HepG2 (cell line): Measurements from ENCODE around the gene MINDY2. TPM values are rescaled to one million over a fixed set of nuclear protein-coding genes. Genes with fewer than 3 reads are reported as not detected.

Experiments
- CHD4 ChIP-seq: fragments of 200-600 bp; sonication (generic); IDR thresholded peaks from 2 replicates; pipeline ENCODE4 v1.7.0; 2017; ENCODE audit warnings: mild to moderate bottlenecking, low read length, borderline replicate concordance
- NONO ChIP-seq, 2 experiments: fragments of 450-650 bp in 1 of 2; sonication (generic) in 1 of 2; formaldehyde crosslinking in 1 of 2; IDR thresholded peaks in 1 of 2; conservative IDR thresholded peaks in 1 of 2; 2 replicates each; pipeline versions ENCODE4 v1.6.1 to v1.8.0; 2017 to 2022; ENCODE audit warnings: mild to moderate bottlenecking in 1 of 2, missing genetic modification reagents in 1 of 2, moderate library complexity in 1 of 2
- RNF2 ChIP-seq: fragments of 450-650 bp; conservative IDR thresholded peaks from 2 replicates; pipeline ENCODE4 v1.6.1; 2016; ENCODE audit warnings: low read depth
- SIN3A ChIP-seq: IDR thresholded peaks from 2 replicates; pipeline ENCODE4 v1.6.1; 2011; ENCODE audit warnings: low read depth, mild to moderate bottlenecking, control low read depth, low read length, borderline replicate concordance
- SMYD3 ChIP-seq: sonication (generic); formaldehyde crosslinking; IDR thresholded peaks from 2 replicates; pipeline ENCODE4 v1.8.1; 2023; ENCODE audit warnings: mild to moderate bottlenecking, missing genetic modification reagents
- SSRP1 ChIP-seq: IDR thresholded peaks from 2 replicates; pipeline ENCODE4 v1.6.1; 2016; ENCODE audit warnings: control low read depth
- TCF7L2 ChIP-seq: IDR thresholded peaks from 2 replicates; pipeline ENCODE4 v1.6.1; 2011; ENCODE audit warnings: mild to moderate bottlenecking, low read depth, low read length, moderate library complexity
- TOPORS ChIP-seq: sonication (generic); formaldehyde crosslinking; IDR thresholded peaks from 2 replicates; pipeline ENCODE4 v1.8.0; 2023; ENCODE audit warnings: mild to moderate bottlenecking, missing genetic modification reagents
- ZNF407 ChIP-seq: sonication (generic); formaldehyde crosslinking; IDR thresholded peaks from one replicate; pipeline ENCODE4 v1.5.1; 2020; ENCODE audit warnings: mild to moderate bottlenecking, missing genetic modification reagents; ENCODE audit errors: not compliant biosample characterization
- ZSCAN12 ChIP-seq: sonication (generic); formaldehyde crosslinking; IDR thresholded peaks from 2 replicates; pipeline ENCODE4 v1.9.0; 2021; ENCODE audit warnings: mild to moderate bottlenecking, missing genetic modification reagents
- polyA plus RNA-seq, 8 experiments: library from polyadenylated mRNA; depleted of rRNA in 3 of 8; stranded (reverse) in 7 of 8; unstranded in 1 of 8; fragments of >200 nt; fragmentation: Illumina TruSeq in 4 of 8; extraction: Trizol in 4 of 8; gene quantifications; 2 replicates each; pipeline versions ENCODE4 v1.2.1 to v1.2.3, GENCODE V29; 2011 to 2016; ENCODE audit warnings: low read depth in 4 of 8, missing spikeins in 1 of 8, mixed read lengths in 1 of 8; ENCODE audit not compliant: insufficient read depth in 1 of 8
- total RNA-seq, 5 experiments: library from RNA; depleted of rRNA; stranded (reverse); fragments of >200 nt; fragmentation: Illumina TruSeq; extraction: Trizol; gene quantifications; 2 replicates each; pipeline ENCODE4 v1.2.3, GENCODE V29; 2016; ENCODE audit warnings: low read depth in 1 of 5
- TF ChIP-seq, protein P1 (sequence below): sonication (generic); formaldehyde crosslinking; IDR thresholded peaks from 2 replicates; pipeline ENCODE4 v1.8.1; 2023; ENCODE audit warnings: mild to moderate bottlenecking, inconsistent platforms, moderate library complexity, missing genetic modification reagents, borderline replicate concordance
- TF ChIP-seq, protein P2 (sequence below): IDR thresholded peaks from 2 replicates; pipeline ENCODE4 v1.6.1; 2016; ENCODE audit warnings: low read depth, borderline replicate concordance
- TF ChIP-seq, protein P3 (sequence below): sonication (generic); formaldehyde crosslinking; IDR thresholded peaks from 2 replicates; pipeline ENCODE4 v1.4.0; 2020; ENCODE audit warnings: mild to moderate bottlenecking, missing genetic modification reagents, borderline replicate concordance

The MINDY2 gene
- total and polyA plus RNA-seq, 2 of the 13 experiments (the other 11 are each of a cell fraction or from before 2014, with no cell fraction given) = 7.2 to 12.6 TPM

DNA sequence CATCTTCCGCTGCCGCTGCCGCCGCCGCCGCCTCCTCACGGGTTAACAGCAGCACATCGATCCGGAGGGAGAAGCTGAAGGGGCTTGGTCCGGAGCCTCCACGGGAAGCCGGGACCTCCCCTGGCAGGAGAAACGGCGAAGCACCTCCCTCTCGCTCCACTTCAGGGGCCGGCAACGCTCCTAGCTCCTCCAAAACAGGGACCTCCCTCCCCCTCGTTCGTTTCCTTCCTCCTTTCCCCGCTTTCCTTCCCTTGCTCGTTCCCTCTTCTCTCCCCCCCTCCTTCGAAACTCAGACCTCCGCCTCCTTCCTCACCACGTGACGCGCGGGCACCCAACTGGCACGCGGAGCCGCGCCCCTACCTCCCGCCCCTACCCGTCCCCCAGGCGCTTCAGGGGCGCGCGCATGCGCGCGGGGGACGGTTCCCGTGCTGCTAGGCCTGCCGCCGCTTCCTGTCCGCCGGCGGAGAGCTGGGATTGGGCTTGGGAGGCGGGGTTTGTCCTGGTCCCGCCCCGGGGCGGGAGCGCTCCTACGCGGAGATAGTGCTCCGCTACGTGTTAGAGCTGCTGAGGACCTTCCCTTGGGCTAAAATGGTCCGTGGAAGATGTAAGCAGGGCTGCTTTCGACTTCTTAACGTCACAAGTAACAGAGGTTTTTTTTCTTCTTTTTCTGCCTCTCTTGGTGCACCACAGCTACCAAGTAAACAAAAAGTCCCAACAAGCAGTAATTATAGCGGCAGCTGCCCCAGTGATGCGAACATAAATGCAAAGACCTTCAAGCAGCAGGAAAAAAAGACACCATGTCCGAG is 21.4 kb upstream of the MINDY2 start, which contains the start of gene ADAM10 (continued):
- TF ChIP-seq SIN3A (peak; percentile 83; the same call in 1 of the 2 replicates), ZNF407 (CRISPR knock-in tag) (peak; percentile 17), TCF7L2 (no peak), SSRP1 (0 out of 2 replicates have a peak, but pooled peaks have one; percentile 39), CHD4 (no peak), SMYD3 (CRISPR knock-in tag) (no peak), RNF2 (no peak), ZSCAN12 (0 out of 2 replicates have a peak, but pooled peaks have one; percentile 62), TOPORS (CRISPR knock-in tag) (0 out of 2 replicates have a peak, but pooled peaks have one; percentile 19), NONO (IDR thresholded peaks at IDR 0.05) (no peak), NONO (CRISPR knock-in tag; conservative IDR thresholded peaks at IDR 0.05) (0 out of 2 replicates have a peak, but pooled peaks have one; percentile 38)
- TF ChIP-seq, protein P1, sequence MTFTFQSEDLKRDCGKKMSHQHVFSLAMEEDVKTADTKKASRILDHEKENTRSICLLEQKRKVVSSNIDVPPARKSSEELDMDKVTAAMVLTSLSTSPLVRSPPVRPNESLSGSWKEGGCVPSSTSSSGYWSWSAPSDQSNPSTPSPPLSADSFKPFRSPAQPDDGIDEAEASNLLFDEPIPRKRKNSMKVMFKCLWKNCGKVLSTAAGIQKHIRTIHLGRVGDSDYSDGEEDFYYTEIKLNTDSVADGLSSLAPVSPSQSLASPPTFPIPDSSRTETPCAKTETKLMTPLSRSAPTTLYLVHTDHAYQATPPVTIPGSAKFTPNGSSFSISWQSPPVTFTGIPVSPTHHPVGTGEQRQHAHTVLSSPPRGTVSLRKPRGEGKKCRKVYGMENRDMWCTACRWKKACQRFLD (CRISPR knock-in tag) = no peak
- TF ChIP-seq, protein P2, sequence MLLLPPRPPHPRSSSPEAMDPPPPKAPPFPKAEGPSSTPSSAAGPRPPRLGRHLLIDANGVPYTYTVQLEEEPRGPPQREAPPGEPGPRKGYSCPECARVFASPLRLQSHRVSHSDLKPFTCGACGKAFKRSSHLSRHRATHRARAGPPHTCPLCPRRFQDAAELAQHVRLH (CRISPR knock-in tag) = no peak
- TF ChIP-seq, protein P3, sequence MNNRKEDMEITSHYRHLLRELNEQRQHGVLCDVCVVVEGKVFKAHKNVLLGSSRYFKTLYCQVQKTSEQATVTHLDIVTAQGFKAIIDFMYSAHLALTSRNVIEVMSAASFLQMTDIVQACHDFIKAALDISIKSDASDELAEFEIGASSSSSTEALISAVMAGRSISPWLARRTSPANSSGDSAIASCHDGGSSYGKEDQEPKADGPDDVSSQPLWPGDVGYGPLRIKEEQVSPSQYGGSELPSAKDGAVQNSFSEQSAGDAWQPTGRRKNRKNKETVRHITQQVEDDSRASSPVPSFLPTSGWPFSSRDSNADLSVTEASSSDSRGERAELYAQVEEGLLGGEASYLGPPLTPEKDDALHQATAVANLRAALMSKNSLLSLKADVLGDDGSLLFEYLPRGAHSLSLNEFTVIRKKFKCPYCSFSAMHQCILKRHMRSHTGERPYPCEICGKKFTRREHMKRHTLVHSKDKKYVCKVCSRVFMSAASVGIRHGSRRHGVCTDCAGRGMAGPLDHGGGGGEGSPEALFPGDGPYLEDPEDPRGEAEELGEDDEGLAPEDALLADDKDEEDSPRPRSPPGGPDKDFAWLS (CRISPR knock-in tag) = no peak
